Measurements from ENCODE around the gene KLHL34.

DNA sequence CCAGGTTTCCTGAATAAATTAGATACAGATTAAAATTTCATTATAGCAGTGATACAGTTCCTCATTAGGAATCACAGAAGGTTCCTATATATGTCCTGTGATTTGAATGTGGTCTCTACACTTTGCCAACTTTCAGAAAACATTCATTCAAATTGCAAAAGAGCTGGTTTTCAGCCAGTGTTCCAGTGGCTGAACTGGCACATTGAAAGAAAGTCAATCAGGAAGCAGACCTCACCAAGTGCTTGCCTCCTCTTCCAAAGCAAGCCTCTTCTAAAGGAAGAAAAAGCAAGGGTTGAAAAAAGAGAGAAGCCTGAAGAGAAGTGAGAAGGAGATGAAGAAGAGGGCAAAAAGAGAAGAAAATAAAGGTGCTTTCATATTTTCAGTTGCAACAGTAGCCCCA is 12.7 kb downstream of the KLHL34 start:
- no peak for TF ChIP-seq CTCF (conservative IDR thresholded peaks at IDR 0.05)
- TF ChIP-seq ZFX (IDR thresholded peaks at IDR 0.05) = no peak
